Measurements from ENCODE around the gene GDI1.

- TF ChIP-seq POLR2A (IDR thresholded peaks at IDR 0.05) (no peak), CTCF (IDR thresholded peaks at IDR 0.05) (no peak), POLR2AphosphoS5 (IDR thresholded peaks at IDR 0.05) (no peak), EP300 (IDR thresholded peaks at IDR 0.05) (no peak)
Measured at GRCh38 chrX:154464806-154465365, 27.9 kb downstream of the GDI1 start.

Data from sigmoid colon (tissue), 4 donors.